Caco-2 (cell line): ENCODE measurements around the gene C5AR2. TPM values are rescaled to one million over a fixed set of nuclear protein-coding genes. Genes with fewer than 3 reads are reported as not detected.

Source experiments
- BruUV-seq: library from RNA; stranded (reverse); fragments of 400-500 nt; replicated peaks from 2 replicates; lab custom pipeline; 2021; lab: Mats Ljungman, UMichigan
- CTCF ChIA-PET: fragments of 300-600 bp; sonication (Branson Sonifier 250); formaldehyde crosslinking; loops from one replicate; lab custom pipeline; 2022; ENCODE audit warnings: antibody characterized with exemption; lab: Charles Lee
- POLR2A ChIA-PET: fragments of 300-600 bp; sonication (Branson Sonifier 250); formaldehyde crosslinking; loops from one replicate; lab custom pipeline; 2022; ENCODE audit warnings: antibody characterized with exemption; lab: Charles Lee
- DNase-seq, 2 experiments: peaks; one replicate each; pipeline versions ENCODE4 v3.0.0 to v3.0.0-alpha.2; 2020 to 2022
- H3K27me3 ChIP-seq: replicated peaks from 2 replicates; pipeline ENCODE4 v1.6.0; 2011; ENCODE audit warnings: low read length; ENCODE audit not compliant: control insufficient read depth, insufficient read depth
- H3K36me3 ChIP-seq: 2 replicates; pipeline ENCODE4 v1.5.1; 2011; ENCODE audit warnings: low read length; ENCODE audit not compliant: control insufficient read depth, insufficient read depth
- H3K4me1 ChIP-seq: fragments of 250-450 bp; sonication (Bioruptor Pico); 2 replicates; pipeline ENCODE4 v1.5.1; 2020; ENCODE audit warnings: mild to moderate bottlenecking
- H3K4me3 ChIP-seq: 2 replicates; pipeline ENCODE4 v1.5.1; 2011; ENCODE audit warnings: low read depth, mild to moderate bottlenecking, control low read depth, low read length
- H3K9me3 ChIP-seq: fragments of 250-450 bp; sonication (Bioruptor Pico); 2 replicates; pipeline ENCODE4 v1.5.1; 2020; ENCODE audit warnings: mild to moderate bottlenecking, moderate library complexity
- H3K27ac Mint-ChIP-seq: one replicate; pipeline ENCODE4 v1.8.0; 2022; ENCODE audit warnings: mixed read lengths; ENCODE audit not compliant: unreplicated experiment
- H3K27me3 Mint-ChIP-seq: one replicate; pipeline ENCODE4 v1.8.0; 2022; ENCODE audit warnings: mixed read lengths; ENCODE audit not compliant: insufficient read depth, unreplicated experiment
- H3K36me3 Mint-ChIP-seq: one replicate; pipeline ENCODE4 v1.8.0; 2022; ENCODE audit warnings: mild to moderate bottlenecking, mixed read lengths; ENCODE audit not compliant: insufficient read depth, unreplicated experiment
- H3K4me1 Mint-ChIP-seq: one replicate; pipeline ENCODE4 v1.8.0; 2022; ENCODE audit warnings: low read depth, mixed read lengths; ENCODE audit not compliant: unreplicated experiment
- H3K4me3 Mint-ChIP-seq: one replicate; pipeline ENCODE4 v1.8.0; 2022; ENCODE audit warnings: mild to moderate bottlenecking, moderate library complexity, mixed read lengths; ENCODE audit not compliant: unreplicated experiment
- H3K9me3 Mint-ChIP-seq: one replicate; pipeline ENCODE4 v1.8.0; 2022; ENCODE audit warnings: mixed read lengths; ENCODE audit not compliant: unreplicated experiment
- intact Hi-C: fragments of 100-400 bp; cut with micrococcal nuclease; formaldehyde crosslinking; loops from one replicate; pipeline ENCODE4 v1.10.0; 2022; ENCODE audit not compliant: unreplicated experiment
- total RNA-seq: library from RNA; stranded (reverse); gene quantifications from 2 replicates; pipeline ENCODE4 v1.2.3, GENCODE V29; 2022
- TF ChIP-seq, protein P1 (sequence below), 2 experiments: fragments of 200-600 bp in 1 of 2; IDR thresholded peaks; 1 replicate in 1 of 2; 2 replicates in 1 of 2; pipeline versions ENCODE4 v1.5.1 to v1.8.0; 2011 to 2022; ENCODE audit warnings: antibody characterized with exemption in 1 of 2, control low read depth in 1 of 2, inconsistent platforms in 1 of 2, low read depth in 1 of 2, low read length in 1 of 2, mild to moderate bottlenecking in 1 of 2, moderate library complexity in 1 of 2; ENCODE audit not compliant: insufficient read depth in 1 of 2, severe bottlenecking in 1 of 2, unreplicated experiment in 1 of 2

The C5AR2 gene
- total RNA-seq, 1 experiment from 2014 or later: not detected

DNA sequence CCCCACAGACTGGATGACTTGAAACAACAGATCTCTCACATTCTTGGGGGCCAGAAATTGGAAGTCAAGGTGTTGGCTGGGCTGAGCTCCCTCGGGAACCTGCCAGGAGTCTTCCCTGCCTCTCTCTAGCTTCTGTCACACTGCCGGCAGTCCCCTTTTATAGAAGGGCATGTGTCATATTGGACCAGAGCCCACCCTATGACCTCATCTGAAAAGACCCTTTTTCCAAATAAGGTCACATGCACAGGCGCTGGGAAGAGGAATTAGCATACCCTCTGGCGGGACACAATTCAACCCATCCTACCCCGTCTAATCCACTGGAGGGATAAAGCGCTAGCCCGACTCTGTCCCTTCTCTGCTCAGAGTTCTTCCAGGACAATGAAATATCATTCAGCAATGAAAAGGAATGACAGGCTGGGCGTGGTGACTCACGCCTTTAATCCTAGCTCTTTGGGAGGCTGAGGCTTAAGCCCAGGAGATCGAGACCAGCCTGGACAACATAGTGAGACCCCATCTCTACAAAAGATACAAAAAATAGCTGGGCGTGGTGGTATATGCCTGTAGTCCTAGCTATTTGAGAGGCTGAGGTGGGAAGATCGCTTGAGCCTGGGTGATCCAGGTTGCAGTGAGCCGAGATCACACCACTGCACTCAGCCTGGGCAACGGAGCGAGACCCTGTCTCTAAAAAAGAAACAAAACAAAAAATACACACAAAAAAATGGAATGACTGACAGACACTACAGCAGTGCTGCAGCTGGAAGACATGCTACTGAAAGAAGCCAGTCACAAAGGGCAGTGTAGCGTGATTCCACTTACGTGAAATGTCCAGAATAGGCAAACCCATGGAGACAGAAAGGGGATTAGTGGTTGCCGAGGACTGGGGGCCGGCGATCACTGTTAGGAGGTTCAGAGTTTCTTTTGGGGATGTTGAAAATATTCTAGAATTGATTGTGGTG lies 58.8 kb downstream of the C5AR2 start:
- no peaks in the 10 kb centered on the region for H3K9me3 Mint-ChIP-seq
- Histone ChIP-seq H3K27me3 (no peaks in the 10 kb centered on the region), H3K4me3 (no peak overlapping the region), H3K4me1 (no peaks in the 10 kb centered on the region), H3K36me3 (no peaks in the 10 kb centered on the region), H3K9me3 (no peaks in the 10 kb centered on the region)
- CTCF ChIA-PET: interaction anchor here (0.7 to 2.1 kb wide), 13 partner anchors 12 to 147 kb away, joined by 3 to 21 read pairs (median 4); partner anchors contain the start of genes DHX34 and KPTN
- intact Hi-C loops: loop anchor here (1.0 to 2.0 kb wide), 3 partner anchors 36 to 107 kb away; no protein-coding TSS in a partner anchor
- peaks cover 6% of the 10 kb centered on the region for H3K27me3 Mint-ChIP-seq
- TF ChIP-seq, protein P1, sequence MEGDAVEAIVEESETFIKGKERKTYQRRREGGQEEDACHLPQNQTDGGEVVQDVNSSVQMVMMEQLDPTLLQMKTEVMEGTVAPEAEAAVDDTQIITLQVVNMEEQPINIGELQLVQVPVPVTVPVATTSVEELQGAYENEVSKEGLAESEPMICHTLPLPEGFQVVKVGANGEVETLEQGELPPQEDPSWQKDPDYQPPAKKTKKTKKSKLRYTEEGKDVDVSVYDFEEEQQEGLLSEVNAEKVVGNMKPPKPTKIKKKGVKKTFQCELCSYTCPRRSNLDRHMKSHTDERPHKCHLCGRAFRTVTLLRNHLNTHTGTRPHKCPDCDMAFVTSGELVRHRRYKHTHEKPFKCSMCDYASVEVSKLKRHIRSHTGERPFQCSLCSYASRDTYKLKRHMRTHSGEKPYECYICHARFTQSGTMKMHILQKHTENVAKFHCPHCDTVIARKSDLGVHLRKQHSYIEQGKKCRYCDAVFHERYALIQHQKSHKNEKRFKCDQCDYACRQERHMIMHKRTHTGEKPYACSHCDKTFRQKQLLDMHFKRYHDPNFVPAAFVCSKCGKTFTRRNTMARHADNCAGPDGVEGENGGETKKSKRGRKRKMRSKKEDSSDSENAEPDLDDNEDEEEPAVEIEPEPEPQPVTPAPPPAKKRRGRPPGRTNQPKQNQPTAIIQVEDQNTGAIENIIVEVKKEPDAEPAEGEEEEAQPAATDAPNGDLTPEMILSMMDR (IDR thresholded peaks at IDR 0.05; ENCODE audit: insufficient read depth in 1 of 2, low read depth in 1 of 2, low read length in 1 of 2, severe bottlenecking in 1 of 2, unreplicated experiment in 1 of 2): no peak
- no peak overlapping the region for H3K27ac Mint-ChIP-seq
- BruUV-seq: no TSS peak
- H3K36me3 Mint-ChIP-seq: no peaks in the 10 kb centered on the region
- no peak overlapping the region for H3K4me3 Mint-ChIP-seq
- POLR2A ChIA-PET: interaction anchor here (1.0 kb wide), 1 partner anchor 42 kb away, joined by 5 read pairs; the partner anchor contains the start of gene DHX34
- no peak for DNase-seq
- H3K4me1 Mint-ChIP-seq: no peaks in the 10 kb centered on the region

DNA sequence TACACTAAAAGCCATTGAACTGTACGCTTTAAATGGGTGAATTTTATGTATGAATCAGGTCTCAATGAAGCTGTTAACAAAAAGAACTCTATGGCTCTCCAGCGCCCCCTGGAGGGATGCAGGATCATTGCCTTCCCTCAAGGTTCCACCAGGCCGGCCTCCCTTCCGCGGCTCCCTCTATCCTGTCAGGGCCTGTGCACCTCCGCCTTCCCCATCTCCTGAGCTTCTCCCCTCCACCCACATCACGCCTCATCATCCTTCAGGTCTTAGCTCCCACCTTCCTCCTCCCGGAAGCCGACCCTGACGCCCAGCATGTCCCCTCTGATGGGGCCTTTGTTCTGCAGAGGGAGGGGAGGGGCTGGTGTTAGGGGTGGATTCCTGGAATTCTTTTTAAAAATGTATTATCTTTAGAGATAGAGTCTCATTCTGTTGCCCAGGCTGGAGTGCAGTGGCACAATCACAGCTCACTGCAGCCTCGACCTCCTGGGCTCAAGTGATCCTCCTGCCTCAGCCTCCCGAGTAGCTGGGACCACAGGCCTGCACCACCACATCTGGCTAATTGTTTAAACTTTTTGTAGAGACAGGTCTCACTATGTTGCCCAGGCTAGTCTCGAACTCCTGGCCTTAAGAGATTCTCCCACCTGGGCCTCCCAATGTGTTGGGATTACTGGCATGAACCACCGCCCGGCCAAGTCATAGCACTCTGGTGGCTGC lies 59.7 kb downstream of the C5AR2 start:
- no peaks in the 10 kb centered on the region for H3K9me3 ChIP-seq
- Mint-ChIP-seq H3K4me3 (peak overlapping the region; percentile 34), H3K4me1 (no peaks in the 10 kb centered on the region), H3K27ac (no peak overlapping the region), H3K36me3 (no peaks in the 10 kb centered on the region), H3K9me3 (no peaks in the 10 kb centered on the region), H3K27me3 (peaks cover 6% of the 10 kb centered on the region)
- BruUV-seq: no TSS peak
- intact Hi-C loops: loop anchor here (1.0 to 2.0 kb wide), 3 partner anchors 35 to 107 kb away; no protein-coding TSS in a partner anchor
- POLR2A ChIA-PET: interaction anchor here (0.6 to 1.0 kb wide), 2 partner anchors 43 to 399 kb away, joined by 3 to 5 read pairs; partner anchors contain the start of gene DHX34
- no peak overlapping the region for H3K4me3 ChIP-seq
- no peaks in the 10 kb centered on the region for H3K4me1 ChIP-seq
- TF ChIP-seq, protein P1 (IDR thresholded peaks at IDR 0.05; ENCODE audit: insufficient read depth in 1 of 2, low read depth in 1 of 2, low read length in 1 of 2, severe bottlenecking in 1 of 2, unreplicated experiment in 1 of 2): peak; percentile 89 to 92
- H3K36me3 ChIP-seq: no peaks in the 10 kb centered on the region
- no peaks in the 10 kb centered on the region for H3K27me3 ChIP-seq
- CTCF ChIA-PET: interaction anchor here (0.6 to 2.1 kb wide), 15 partner anchors 11 to 147 kb away, joined by 3 to 21 read pairs (median 4); partner anchors contain the start of genes DHX34 and KPTN
- DNase-seq: peak; percentile 71 to 84

Other genes with a start within 250 kb of the C5AR2 start
- 70.3 and 77.7 TPM in 2 replicates for gene ZC3H4, start 218.4 kb upstream of the C5AR2 start, total RNA-seq
- gene SAE1, start 201.3 kb upstream of the C5AR2 start, total RNA-seq: 238 and 251 TPM in 2 replicates
- gene BBC3, start 101.0 kb upstream of the C5AR2 start, total RNA-seq: 10.5 and 10.8 TPM in 2 replicates
- gene CCDC9, start 75.7 kb upstream of the C5AR2 start, total RNA-seq: 43.1 and 44.3 TPM in 2 replicates
- 10.1 and 10.4 TPM in 2 replicates for gene INAFM1, start 57.3 kb upstream of the C5AR2 start, total RNA-seq
- gene C5AR1, start 22.3 kb upstream of the C5AR2 start, total RNA-seq: 0.48 and 1.3 TPM in 2 replicates
- gene DHX34, start 17.1 kb downstream of the C5AR2 start, total RNA-seq: 28.7 TPM in 2 replicates
- gene MEIS3, start 87.4 kb downstream of the C5AR2 start, total RNA-seq: 16.2 and 16.8 TPM in 2 replicates
- gene SLC8A2, start 139.7 kb downstream of the C5AR2 start, total RNA-seq: 1.2 and 1.3 TPM in 2 replicates
- gene KPTN, start 152.0 kb downstream of the C5AR2 start, total RNA-seq: 19.7 and 20.6 TPM in 2 replicates
- gene NAPA, start 182.9 kb downstream of the C5AR2 start, total RNA-seq: 149 TPM in 2 replicates
- not detected in 2 replicates for gene ZNF541, start 241.0 kb downstream of the C5AR2 start, total RNA-seq